Measurements from ENCODE around the gene DOCK1.

The DOCK1 gene

DNA sequence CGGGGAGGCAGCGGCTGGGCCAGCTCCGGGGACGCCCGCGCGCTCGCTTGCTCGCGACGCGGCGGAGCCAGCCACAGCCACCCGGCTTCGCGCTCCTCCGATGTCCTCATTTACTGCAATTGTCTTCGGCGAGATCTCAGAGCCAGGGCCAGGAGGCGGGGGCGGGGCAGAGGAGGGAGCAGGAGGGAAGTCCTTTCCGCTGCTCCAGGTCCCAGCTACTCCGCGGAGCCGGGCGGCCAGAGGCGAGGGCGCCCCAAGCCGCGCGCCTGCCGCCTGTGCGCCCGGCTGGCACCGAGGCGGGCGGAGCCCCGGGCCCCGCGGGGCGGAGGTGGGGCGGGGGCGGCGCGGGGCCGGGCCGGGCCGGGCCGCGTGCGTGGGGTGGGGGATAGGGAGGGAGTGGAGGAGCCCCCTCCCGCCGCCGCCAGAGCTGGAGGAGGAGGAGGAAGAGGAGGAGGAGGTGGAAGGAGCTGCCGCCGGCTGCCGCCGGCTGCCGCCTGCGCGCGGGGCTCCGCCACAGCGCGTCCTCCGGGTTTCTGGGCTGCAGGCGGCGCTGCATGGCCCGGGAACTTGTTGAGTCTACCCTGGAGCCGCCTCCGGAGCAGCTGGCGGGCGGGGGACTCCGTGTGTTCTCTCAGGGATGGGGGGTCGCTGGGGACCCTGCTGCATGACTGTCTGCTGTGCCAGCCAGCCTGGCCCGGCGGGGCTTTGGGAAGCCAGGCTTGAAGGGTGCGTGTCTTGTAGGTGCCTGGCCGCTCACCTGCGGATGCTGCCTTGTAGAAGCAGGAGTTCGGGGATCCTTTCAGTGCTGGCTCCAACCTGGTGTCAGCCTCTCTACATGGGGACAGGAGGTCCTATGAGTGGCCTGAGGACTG is 291.3 kb downstream of the DOCK1 start, which contains the start of gene INSYN2A:
TSS of gene INSYN2A (minus strand) at position 310 of the 872 bp plus-strand sequence. CDS start 20,196 bp downstream, outside the sequence.
- no peak for FAIRE-seq
- no peak for DNase-seq (ENCODE audit: insufficient read length, low spot score)

GRCh38 chr10:127197154-127197432 is 291.9 kb downstream of the DOCK1 start:
- no peak for DNase-seq (ENCODE audit: insufficient read length, low spot score)
- no peak for FAIRE-seq

- no peak for FAIRE-seq
- DNase-seq (ENCODE audit: insufficient read length, low spot score) = no peak
Observed at GRCh38 chr10:127198307-127198706, 293.1 kb downstream of the DOCK1 start.

DNA sequence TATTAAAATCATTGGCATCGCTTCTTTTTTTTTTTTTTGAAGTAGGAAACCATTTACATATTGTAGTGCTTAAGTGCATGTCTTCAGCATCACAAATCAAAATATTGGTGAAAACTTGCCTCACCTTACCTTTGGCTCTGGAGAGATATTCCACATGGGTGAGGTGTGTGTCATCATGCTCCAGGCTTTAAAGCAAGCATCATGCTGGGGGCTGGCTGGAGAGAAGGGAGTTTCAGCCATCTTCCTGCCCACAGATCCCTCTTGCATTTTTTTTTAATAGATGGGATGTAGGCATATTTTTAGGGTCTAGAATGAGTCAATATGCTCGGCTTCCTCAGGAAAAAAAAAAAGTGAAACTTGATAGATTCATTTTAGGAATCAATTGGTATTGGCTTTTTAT is 293.5 kb downstream of the DOCK1 start:
- FAIRE-seq = no peak
- no peak for DNase-seq (ENCODE audit: insufficient read length, low spot score)

DNA sequence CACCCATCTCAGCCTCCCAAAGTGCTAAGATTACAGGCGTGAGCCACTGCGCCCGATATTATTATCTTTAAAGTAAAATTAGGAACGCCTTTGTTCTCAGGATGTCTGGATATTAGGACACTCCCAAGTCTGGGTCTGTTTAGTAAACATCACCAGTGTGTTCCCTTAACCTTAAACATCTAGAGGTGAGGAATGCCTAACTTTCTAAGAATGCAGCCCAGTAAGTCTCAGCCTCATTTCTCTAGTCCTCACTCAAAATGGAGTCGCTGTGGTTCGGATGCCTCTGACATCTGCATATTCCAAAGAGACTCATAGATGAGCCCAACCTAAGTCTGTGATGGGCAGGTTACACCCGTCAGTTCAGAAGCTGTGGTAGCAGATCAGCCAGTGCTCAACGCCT is 295.4 kb downstream of the DOCK1 start:
- no peak for FAIRE-seq
- DNase-seq (ENCODE audit: insufficient read length, low spot score) = no peak

GRCh38 chr10:127203067-127203466 is 297.8 kb downstream of the DOCK1 start:
- no peak for FAIRE-seq
- no peak for DNase-seq (ENCODE audit: insufficient read length, low spot score)

- DNase-seq (ENCODE audit: insufficient read length, low spot score) (no peak), FAIRE-seq (no peak)
Observed at GRCh38 chr10:127207081-127207480, 301.9 kb downstream of the DOCK1 start.

GRCh38 chr10:127210936-127211466 is 305.8 kb downstream of the DOCK1 start:
- DNase-seq (ENCODE audit: insufficient read length, low spot score) = no peak
- FAIRE-seq = no peak

DNA sequence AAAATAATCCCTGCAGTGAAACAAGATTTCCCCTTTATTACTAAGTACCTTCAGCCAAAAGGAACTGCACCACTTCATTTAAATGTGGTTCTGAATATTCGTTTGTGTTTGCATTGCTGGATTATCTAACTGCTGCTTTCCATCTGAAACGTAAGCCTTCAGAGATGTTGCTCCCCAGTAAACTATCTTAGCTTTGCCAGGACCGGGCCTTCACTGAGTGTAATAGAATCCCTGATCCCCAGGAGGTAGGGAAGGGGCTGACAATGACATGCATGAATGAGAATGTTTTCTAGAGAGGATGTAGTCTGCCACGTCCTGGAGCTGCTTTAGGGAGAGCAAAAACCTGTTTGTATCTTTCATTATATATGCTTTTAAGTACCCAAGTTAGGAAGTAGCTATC is 310.6 kb downstream of the DOCK1 start:
- FAIRE-seq (no peak), DNase-seq (ENCODE audit: insufficient read length, low spot score) (no peak)

GRCh38 chr10:127216274-127216673 is 311.0 kb downstream of the DOCK1 start:
- no peak for DNase-seq (ENCODE audit: insufficient read length, low spot score)
- no peak for FAIRE-seq

DNA sequence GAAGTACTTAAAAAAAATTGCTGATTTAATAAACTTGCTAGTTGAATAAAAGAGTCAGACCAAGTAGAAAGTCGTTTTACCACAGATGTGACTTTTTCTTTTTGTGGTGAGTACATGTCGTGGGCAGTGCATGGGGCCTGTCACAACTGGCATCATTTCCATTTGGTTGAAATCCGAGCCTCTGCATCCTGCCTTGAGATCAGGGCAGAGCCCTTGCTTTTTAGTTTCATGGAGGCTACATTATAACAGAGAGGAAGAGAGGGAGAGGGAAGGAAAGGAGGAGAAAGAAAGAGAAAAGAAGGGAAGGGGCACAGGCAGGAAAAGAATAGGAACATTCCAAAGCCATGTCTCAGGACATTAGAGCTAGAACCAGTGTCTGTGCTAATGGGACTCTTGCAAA is 311.6 kb downstream of the DOCK1 start:
- no peak for FAIRE-seq
- no peak for DNase-seq (ENCODE audit: insufficient read length, low spot score)

GRCh38 chr10:127218658-127219057 is 313.4 kb downstream of the DOCK1 start:
- DNase-seq (ENCODE audit: insufficient read length, low spot score) (no peak), FAIRE-seq (no peak)

- DNase-seq (ENCODE audit: insufficient read length, low spot score) (no peak), FAIRE-seq (no peak)
Observed at GRCh38 chr10:127221281-127221680, 316.1 kb downstream of the DOCK1 start.

DNA sequence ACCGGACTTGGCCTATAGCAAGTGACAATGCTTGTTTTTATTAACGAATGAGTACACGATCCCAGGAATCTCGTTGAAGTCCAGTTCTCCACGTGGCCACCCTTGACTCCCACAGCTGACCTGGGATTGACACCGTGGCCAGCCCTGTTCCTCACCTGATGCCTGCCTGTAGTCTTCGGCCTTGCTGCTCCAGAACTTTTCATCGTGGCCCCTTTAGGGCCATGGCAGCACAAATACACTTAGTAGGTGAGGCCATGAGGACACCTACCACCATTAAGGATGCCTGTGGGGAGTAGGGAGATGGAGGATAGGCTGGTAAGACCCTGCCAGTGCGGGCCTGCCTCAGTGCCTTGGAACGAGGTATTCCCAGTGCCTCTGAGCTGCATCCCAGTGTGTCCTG is 321.8 kb downstream of the DOCK1 start:
- FAIRE-seq (no peak), DNase-seq (ENCODE audit: insufficient read length, low spot score) (no peak)

GRCh38 chr10:127227663-127228062 is 322.4 kb downstream of the DOCK1 start:
- DNase-seq (ENCODE audit: insufficient read length, low spot score) (no peak), FAIRE-seq (no peak)

DNA sequence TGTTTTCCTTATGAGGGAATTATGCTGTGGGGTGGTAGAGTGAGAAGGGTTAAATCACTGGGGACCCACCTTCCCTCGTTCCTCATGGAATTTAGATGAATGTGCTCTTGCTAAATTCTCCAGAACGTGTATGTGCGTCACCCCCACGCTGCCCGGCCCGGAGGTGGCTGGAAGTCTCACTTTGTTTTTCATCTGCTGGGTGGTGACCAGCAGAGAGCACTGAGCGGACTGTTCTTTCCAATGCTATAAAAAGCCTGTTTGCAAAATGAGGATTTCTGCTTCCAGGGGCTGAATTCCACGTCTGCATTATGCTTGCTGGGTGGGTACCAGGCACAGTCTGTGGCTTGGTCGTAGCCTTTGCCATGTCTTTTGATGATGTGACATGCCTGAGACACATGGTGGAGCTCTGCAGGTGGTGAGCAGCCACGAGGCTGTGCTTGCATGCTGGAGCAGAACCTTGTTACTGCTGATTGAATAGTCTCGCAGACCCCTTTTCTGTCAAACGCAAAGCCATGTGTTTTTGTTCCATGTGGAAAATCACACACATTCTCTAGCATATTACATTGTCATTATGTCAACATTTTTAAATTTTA is 323.1 kb downstream of the DOCK1 start:
- FAIRE-seq (no peak), DNase-seq (ENCODE audit: insufficient read length, low spot score) (no peak)

- DNase-seq (ENCODE audit: insufficient read length, low spot score) (no peak), FAIRE-seq (no peak)
Observed at GRCh38 chr10:127234306-127234800, 329.1 kb downstream of the DOCK1 start.

- DNase-seq (ENCODE audit: insufficient read length, low spot score) (no peak), FAIRE-seq (no peak)
Observed at GRCh38 chr10:127236266-127236665, 331.0 kb downstream of the DOCK1 start.

DNA sequence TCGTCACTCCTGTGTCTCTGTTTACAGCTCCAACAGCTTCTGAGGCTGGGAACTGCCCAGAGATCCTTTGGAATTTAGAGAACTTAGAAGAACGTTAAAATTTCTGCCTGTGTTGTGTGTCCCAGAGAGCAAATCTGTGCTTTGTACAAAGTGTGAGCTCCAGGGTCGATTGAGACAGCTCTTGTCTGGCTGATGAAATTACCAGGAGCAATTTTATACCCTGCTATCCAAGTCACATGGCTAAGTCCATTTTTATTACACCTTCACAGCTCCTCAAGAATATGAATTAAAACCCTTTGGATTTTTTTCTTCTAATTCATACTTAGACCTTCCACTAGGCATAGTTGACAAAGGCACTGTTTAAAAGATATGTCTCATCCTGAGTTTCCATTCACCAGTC is 337.7 kb downstream of the DOCK1 start:
- FAIRE-seq = no peak
- DNase-seq (ENCODE audit: insufficient read length, low spot score) = no peak

GRCh38 chr10:127243490-127244272 is 338.5 kb downstream of the DOCK1 start:
- no peak for DNase-seq (ENCODE audit: insufficient read length, low spot score)
- FAIRE-seq = no peak

DNA sequence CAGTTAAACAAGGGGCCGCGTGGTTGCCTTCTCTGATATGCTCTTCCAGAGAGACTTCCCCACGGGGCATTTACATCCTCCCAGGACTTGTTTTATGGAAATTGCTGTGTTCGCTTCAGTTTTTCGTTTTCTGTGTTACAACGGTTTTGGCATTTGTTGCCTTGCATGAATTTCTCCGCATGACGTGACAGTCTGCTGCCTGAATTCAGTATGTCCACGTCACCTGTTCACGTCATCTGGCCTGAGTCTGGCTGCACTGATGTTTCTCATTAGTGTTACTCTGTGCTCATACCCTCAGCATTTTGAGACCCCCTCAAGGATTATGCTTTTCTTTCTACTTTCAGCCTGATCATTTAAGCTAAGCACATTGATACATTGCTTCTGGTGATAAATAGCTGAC is 340.2 kb downstream of the DOCK1 start:
- FAIRE-seq (no peak), DNase-seq (ENCODE audit: insufficient read length, low spot score) (no peak)
